H9 (cell line): ENCODE measurements around the gene CYTIP. TPM values are rescaled to one million over a fixed set of nuclear protein-coding genes. Genes with fewer than 3 reads are reported as not detected.
"Not testable (repeated sequence)": the region's sequence is repeated elsewhere in the genome, so short reads cannot be mapped to it uniquely, and the experiment has no call there.

ENCODE experiments used
- DNase-seq: peaks from one replicate; pipeline ENCODE4 v3.0.0-alpha.2; 2017
- H2AFZ ChIP-seq: one replicate; pipeline ENCODE4 v1.6.1; 2013; ENCODE audit warnings: mild to moderate bottlenecking, low read length, control low read depth, moderate library complexity
- H2AK5ac ChIP-seq: 2 replicates; pipeline ENCODE4 v1.6.1; 2013; ENCODE audit warnings: low read length, control low read depth, mixed read lengths; ENCODE audit not compliant: insufficient read length
- H2BK120ac ChIP-seq: one replicate; pipeline ENCODE4 v1.6.1; 2013; ENCODE audit warnings: low read depth, mild to moderate bottlenecking, low read length, control low read depth, inconsistent platforms; ENCODE audit not compliant: poor library complexity, severe bottlenecking
- H2BK12ac ChIP-seq: 2 replicates; pipeline ENCODE4 v1.6.1; 2013; ENCODE audit warnings: low read length, control low read depth, mixed read lengths, low read depth; ENCODE audit not compliant: insufficient read length
- H2BK15ac ChIP-seq: 2 replicates; pipeline ENCODE4 v1.6.1; 2013; ENCODE audit warnings: low read depth, low read length, control low read depth
- H2BK20ac ChIP-seq: one replicate; pipeline ENCODE4 v1.6.1; 2013; ENCODE audit warnings: low read depth, mild to moderate bottlenecking, low read length, control low read depth, inconsistent platforms; ENCODE audit not compliant: poor library complexity, severe bottlenecking
- H2BK5ac ChIP-seq: 2 replicates; pipeline ENCODE4 v1.6.1; 2013; ENCODE audit warnings: low read length, control low read depth, mixed read lengths; ENCODE audit not compliant: insufficient read length
- H3K14ac ChIP-seq: 2 replicates; pipeline ENCODE4 v1.6.1; 2013; ENCODE audit warnings: low read length, control low read depth; ENCODE audit not compliant: insufficient read depth
- H3K18ac ChIP-seq: 2 replicates; pipeline ENCODE4 v1.6.1; 2013; ENCODE audit warnings: low read depth, mild to moderate bottlenecking, mixed read lengths, low read length, control low read depth; ENCODE audit not compliant: insufficient read length
- H3K23ac ChIP-seq: 2 replicates; pipeline ENCODE4 v1.6.1; 2013; ENCODE audit warnings: low read length, control low read depth, mixed read lengths, low read depth; ENCODE audit not compliant: insufficient read length
- H3K23me2 ChIP-seq: 2 replicates; pipeline ENCODE4 v1.6.1; 2013; ENCODE audit warnings: low read depth, mild to moderate bottlenecking, mixed read lengths, low read length, control low read depth; ENCODE audit not compliant: insufficient read length, poor library complexity, severe bottlenecking
- H3K27ac ChIP-seq: 2 replicates; pipeline ENCODE4 v1.5.1; 2013; ENCODE audit warnings: low read length, control low read depth, mixed read lengths, low read depth; ENCODE audit not compliant: insufficient read length
- H3K27me3 ChIP-seq: 2 replicates; pipeline ENCODE4 v1.6.1; 2013; ENCODE audit warnings: low read length, control low read depth, inconsistent platforms; ENCODE audit not compliant: insufficient read depth
- H3K4ac ChIP-seq: 2 replicates; pipeline ENCODE4 v1.6.1; 2013; ENCODE audit warnings: low read depth, mild to moderate bottlenecking, control low read depth, inconsistent platforms, low read length, moderate library complexity
- H3K4me1 ChIP-seq: 2 replicates; pipeline ENCODE4 v1.6.1; 2013; ENCODE audit warnings: low read length, control low read depth, inconsistent platforms; ENCODE audit not compliant: insufficient read depth
- H3K4me2 ChIP-seq: 2 replicates; pipeline ENCODE4 v1.6.1; 2013; ENCODE audit warnings: low read length, control low read depth, mixed read lengths; ENCODE audit not compliant: insufficient read length, insufficient read depth
- H3K56ac ChIP-seq: 2 replicates; pipeline ENCODE4 v1.6.1; 2013; ENCODE audit warnings: low read depth, mild to moderate bottlenecking, mixed read lengths, low read length, control low read depth; ENCODE audit not compliant: insufficient read length
- H3K79me1 ChIP-seq: 2 replicates; pipeline ENCODE4 v1.6.1; 2013; ENCODE audit warnings: low read depth, mild to moderate bottlenecking, moderate library complexity, low read length, control low read depth, inconsistent platforms; ENCODE audit not compliant: insufficient read depth, poor library complexity, severe bottlenecking
- H3K79me2 ChIP-seq: 2 replicates; pipeline ENCODE4 v1.6.1; 2013; ENCODE audit warnings: low read length, control low read depth, inconsistent platforms; ENCODE audit not compliant: insufficient read depth
- H3K9ac ChIP-seq: 2 replicates; pipeline ENCODE4 v1.6.1; 2013; ENCODE audit warnings: low read length, control low read depth, mixed read lengths; ENCODE audit not compliant: insufficient read length; ENCODE audit errors: extremely low read depth
- H3K9me3 ChIP-seq: one replicate; pipeline ENCODE4 v1.6.1; 2013; ENCODE audit warnings: low read depth, low read length, inconsistent platforms; ENCODE audit not compliant: control insufficient read depth
- H3T11ph ChIP-seq: one replicate; pipeline ENCODE4 v1.6.1; 2013; ENCODE audit warnings: mild to moderate bottlenecking, low read length, control low read depth, inconsistent platforms
- H4K20me1 ChIP-seq: one replicate; pipeline ENCODE4 v1.6.1; 2013; ENCODE audit not compliant: control insufficient read depth, insufficient read length, insufficient read depth
- H4K5ac ChIP-seq: 2 replicates; pipeline ENCODE4 v1.6.1; 2013; ENCODE audit warnings: low read depth, mild to moderate bottlenecking, mixed read lengths, low read length, control low read depth; ENCODE audit not compliant: insufficient read length
- H4K8ac ChIP-seq: replicated peaks from 2 replicates; pipeline ENCODE4 v1.6.1; 2013; ENCODE audit warnings: low read length, control low read depth, mixed read lengths, low read depth; ENCODE audit not compliant: insufficient read length
- H4K91ac ChIP-seq: 2 replicates; pipeline ENCODE4 v1.6.1; 2013; ENCODE audit warnings: low read depth, mild to moderate bottlenecking, moderate library complexity, mixed read lengths, low read length, control low read depth; ENCODE audit not compliant: insufficient read length
- H3K27ac Mint-ChIP-seq, 3 experiments: 2 replicates in 2 of 3; 3 replicates in 1 of 3; pipeline ENCODE4 v1.8.0; 2020 to 2021; ENCODE audit warnings: mixed read lengths in 3 of 3, mild to moderate bottlenecking in 1 of 3, moderate library complexity in 1 of 3
- H3K27me3 Mint-ChIP-seq: 2 replicates; pipeline ENCODE4 v1.8.0; 2021; ENCODE audit warnings: low read depth, mild to moderate bottlenecking, moderate library complexity, mixed read lengths
- H3K36me3 Mint-ChIP-seq, 3 experiments: 2 replicates in 2 of 3; 3 replicates in 1 of 3; pipeline ENCODE4 v1.8.0; 2020 to 2021; ENCODE audit warnings: low read depth in 3 of 3, mixed read lengths in 3 of 3; ENCODE audit not compliant: insufficient read depth in 1 of 3
- H3K4me1 Mint-ChIP-seq, 2 experiments: 2 replicates each; pipeline ENCODE4 v1.8.0; 2020; ENCODE audit warnings: mixed read lengths in 2 of 2
- H3K4me3 Mint-ChIP-seq, 2 experiments: 2 replicates in 1 of 2; 3 replicates in 1 of 2; pipeline ENCODE4 v1.8.0; 2020 to 2021; ENCODE audit warnings: mild to moderate bottlenecking in 2 of 2, mixed read lengths in 2 of 2, moderate library complexity in 1 of 2
- H3K9me3 Mint-ChIP-seq, 2 experiments: 2 replicates in 1 of 2; 3 replicates in 1 of 2; pipeline ENCODE4 v1.8.0; 2020; ENCODE audit warnings: mild to moderate bottlenecking in 2 of 2, mixed read lengths in 2 of 2, moderate library complexity in 1 of 2
- WGBS: extraction: QIAGEN DNeasy Blood & Tissue Kit; methylation state at CpG from one replicate; pipeline ENCODE4 v1.1.7; 2013; ENCODE audit warnings: missing lambda C conversion rate, low lambda C conversion rate, mixed read lengths; ENCODE audit not compliant: insufficient read length; ENCODE audit errors: extremely low coverage; 5-methylcytosine and 5-hydroxymethylcytosine counted together
- total RNA-seq: library from RNA; stranded (reverse); gene quantifications from 2 replicates; pipeline ENCODE4 v1.2.1, GENCODE V29; 2021
- TF ChIP-seq, protein P1 (sequence below): fragments of 200-600 bp; sonication (generic); conservative IDR thresholded peaks from 3 replicates; pipeline ENCODE4 v1.8.0; 2021; ENCODE audit warnings: antibody characterized with exemption, mild to moderate bottlenecking

The CYTIP gene
- total RNA-seq, 1 experiment from 2014 or later, result 0.28 TPM

DNA sequence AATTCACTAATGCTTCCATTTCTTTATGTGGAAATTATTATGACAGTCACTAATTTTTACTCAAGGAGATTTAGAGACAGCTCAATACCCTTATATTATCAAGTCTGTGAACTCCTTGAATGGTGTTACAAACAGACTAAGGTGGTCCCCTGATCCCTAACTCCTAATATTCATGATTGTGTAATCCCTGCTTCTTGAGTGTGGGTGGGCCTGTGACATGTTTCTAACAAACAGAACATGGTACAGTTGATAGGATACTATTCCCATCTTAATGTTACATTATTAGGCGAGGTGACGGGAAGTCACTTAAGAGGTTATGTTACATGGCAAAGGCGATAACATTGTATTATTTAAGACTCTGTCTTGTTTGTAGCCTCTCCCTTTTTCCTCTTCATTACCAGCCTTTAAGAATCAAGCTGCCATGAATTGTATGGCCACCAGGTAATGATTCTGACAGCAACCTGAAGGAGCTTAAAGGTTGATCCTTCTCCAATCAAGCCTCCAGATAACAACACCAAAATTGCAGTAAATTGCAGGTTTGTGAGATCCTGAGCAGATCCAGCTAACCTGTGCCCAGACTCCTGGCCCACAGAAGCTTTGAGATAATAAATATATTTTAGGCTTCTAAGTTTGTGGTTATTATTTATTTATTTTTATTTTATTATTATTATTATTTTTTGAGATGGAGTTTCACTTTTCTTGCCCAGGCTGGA, 32.1 kb downstream of the CYTIP start:
- H3K4me1 Mint-ChIP-seq, result no peaks in the 10 kb centered on the region
- no peaks in the 10 kb centered on the region for H3K27me3 Mint-ChIP-seq
- H3K4me3 Mint-ChIP-seq, result no peak overlapping the region
- no peak overlapping the region for H3K27ac ChIP-seq
- no peak overlapping the region for H2BK12ac ChIP-seq
- no peak overlapping the region for H2BK20ac ChIP-seq
- no peak overlapping the region for H2BK15ac ChIP-seq
- no peaks in the 10 kb centered on the region for H3K9me3 ChIP-seq
- no peak overlapping the region for H2BK5ac ChIP-seq
- H3K4ac ChIP-seq, result no peak overlapping the region
- WGBS, result no CpG with 5 or more reads among the region's 3 CpGs
- H4K8ac ChIP-seq, result no peak overlapping the region
- H3K9me3 Mint-ChIP-seq, result no peaks in the 10 kb centered on the region
- DNase-seq, result no peak
- H3K79me1 ChIP-seq, result no peaks in the 10 kb centered on the region
- no peak overlapping the region for H2AK5ac ChIP-seq
- H4K20me1 ChIP-seq, result no peaks in the 10 kb centered on the region
- no peak overlapping the region for H3K4me2 ChIP-seq
- no peak overlapping the region for H2BK120ac ChIP-seq
- no peak overlapping the region for H3T11ph ChIP-seq
- no peaks in the 10 kb centered on the region for H3K23me2 ChIP-seq
- no peak overlapping the region for H4K91ac ChIP-seq
- H3K14ac ChIP-seq, result no peak overlapping the region
- no peaks in the 10 kb centered on the region for H3K27me3 ChIP-seq
- no peaks in the 10 kb centered on the region for H3K79me2 ChIP-seq
- H3K4me1 ChIP-seq, result no peaks in the 10 kb centered on the region
- H3K36me3 Mint-ChIP-seq, result no peaks in the 10 kb centered on the region
- H3K23ac ChIP-seq, result no peak overlapping the region
- H2AFZ ChIP-seq, result no peak overlapping the region
- H3K56ac ChIP-seq, result no peak overlapping the region
- H3K18ac ChIP-seq, result no peak overlapping the region
- H4K5ac ChIP-seq, result no peak overlapping the region
- TF ChIP-seq, protein P1, sequence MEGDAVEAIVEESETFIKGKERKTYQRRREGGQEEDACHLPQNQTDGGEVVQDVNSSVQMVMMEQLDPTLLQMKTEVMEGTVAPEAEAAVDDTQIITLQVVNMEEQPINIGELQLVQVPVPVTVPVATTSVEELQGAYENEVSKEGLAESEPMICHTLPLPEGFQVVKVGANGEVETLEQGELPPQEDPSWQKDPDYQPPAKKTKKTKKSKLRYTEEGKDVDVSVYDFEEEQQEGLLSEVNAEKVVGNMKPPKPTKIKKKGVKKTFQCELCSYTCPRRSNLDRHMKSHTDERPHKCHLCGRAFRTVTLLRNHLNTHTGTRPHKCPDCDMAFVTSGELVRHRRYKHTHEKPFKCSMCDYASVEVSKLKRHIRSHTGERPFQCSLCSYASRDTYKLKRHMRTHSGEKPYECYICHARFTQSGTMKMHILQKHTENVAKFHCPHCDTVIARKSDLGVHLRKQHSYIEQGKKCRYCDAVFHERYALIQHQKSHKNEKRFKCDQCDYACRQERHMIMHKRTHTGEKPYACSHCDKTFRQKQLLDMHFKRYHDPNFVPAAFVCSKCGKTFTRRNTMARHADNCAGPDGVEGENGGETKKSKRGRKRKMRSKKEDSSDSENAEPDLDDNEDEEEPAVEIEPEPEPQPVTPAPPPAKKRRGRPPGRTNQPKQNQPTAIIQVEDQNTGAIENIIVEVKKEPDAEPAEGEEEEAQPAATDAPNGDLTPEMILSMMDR, result no peak
- H3K27ac Mint-ChIP-seq, result no peak overlapping the region
- no peak overlapping the region for H3K9ac ChIP-seq

DNA sequence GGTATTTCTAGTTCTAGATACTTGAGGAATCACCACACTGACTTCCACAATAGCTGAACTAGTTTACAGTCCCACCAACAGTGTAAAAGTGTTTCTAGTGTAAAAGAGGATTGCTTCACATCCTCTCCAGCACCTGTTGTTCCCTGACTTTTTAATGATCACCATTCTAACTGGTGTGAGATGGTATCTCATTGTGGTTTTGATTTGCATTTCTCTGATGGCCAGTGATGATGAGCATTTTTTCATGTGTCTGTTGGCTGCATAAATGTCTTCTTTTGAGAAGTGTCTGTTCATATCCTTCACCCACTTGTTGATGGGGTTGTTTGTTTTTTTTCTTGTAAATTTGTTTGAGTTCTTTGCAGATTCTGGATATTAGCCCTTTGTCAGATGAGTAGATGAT, 38.5 kb downstream of the CYTIP start:
- not testable (repeated sequence) for H3K27me3 ChIP-seq, H3K9me3 ChIP-seq, H4K8ac ChIP-seq, H3K27ac Mint-ChIP-seq, H3K79me2 ChIP-seq, H3K18ac ChIP-seq, H2BK20ac ChIP-seq, H3K27me3 Mint-ChIP-seq, H3K4me1 Mint-ChIP-seq, H3K36me3 Mint-ChIP-seq, H3K9ac ChIP-seq, DNase-seq, H3K4ac ChIP-seq, H3K4me2 ChIP-seq, H2BK5ac ChIP-seq, H2BK12ac ChIP-seq, H3K79me1 ChIP-seq, H3K9me3 Mint-ChIP-seq, H3K56ac ChIP-seq, H2BK15ac ChIP-seq, H3K4me1 ChIP-seq, H4K20me1 ChIP-seq, H3K27ac ChIP-seq, H4K5ac ChIP-seq, H3K14ac ChIP-seq, H3K23ac ChIP-seq, H2BK120ac ChIP-seq, H2AFZ ChIP-seq, H4K91ac ChIP-seq, H3T11ph ChIP-seq, H3K4me3 Mint-ChIP-seq, H3K23me2 ChIP-seq, H2AK5ac ChIP-seq
